Peyer's patch (tissue), 4 donors: ENCODE data around the gene ATG2B. TPM values are rescaled to one million over a fixed set of nuclear protein-coding genes. Genes with fewer than 3 reads are reported as not detected.
A peak's percentile ranks its signal among the peaks of the same experiment; 100 is the strongest.

Experiments used
- DNase-seq, 3 donors: peaks; one replicate each; pipeline ENCODE4 v3.0.0-alpha.2; 2017 to 2019
- H3K27ac ChIP-seq, 4 donors: fragments of 200-600 bp; sonication (generic); one replicate each; pipeline ENCODE4 v1.5.1; 2016 to 2019
- H3K27me3 ChIP-seq, 2 donors: fragments of 200-600 bp; sonication (generic); one replicate each; pipeline ENCODE4 v1.5.1; 2019
- H3K36me3 ChIP-seq, 3 donors: fragments of 200-600 bp; sonication (generic); one replicate each; pipeline ENCODE4 v1.5.1; 2016 to 2019
- H3K4me1 ChIP-seq, 4 donors: fragments of 200-600 bp; sonication (generic); one replicate each; pipeline ENCODE4 v1.5.1; 2016 to 2019
- H3K4me3 ChIP-seq, 4 donors: fragments of 200-600 bp; sonication (generic); 1 replicate in 3 of 4; 2 replicates in 1 of 4; pipeline ENCODE4 v1.5.1; 2016 to 2019; ENCODE audit warnings: mild to moderate bottlenecking in 1 of 4
- H3K9me3 ChIP-seq, 4 donors: fragments of 200-600 bp; sonication (generic); one replicate each; pipeline ENCODE4 v1.5.1; 2016 to 2019; ENCODE audit warnings: mild to moderate bottlenecking in 1 of 4
- POLR2A ChIP-seq, 2 donors: fragments of 450-650 bp; IDR thresholded peaks; one replicate each; pipeline ENCODE4 v1.5.1; 2017; ENCODE audit warnings: antibody characterized with exemption in 2 of 2, mild to moderate bottlenecking in 2 of 2, moderate library complexity in 2 of 2
- total RNA-seq, 4 donors: library from RNA; depleted of rRNA; stranded (reverse); fragments of >200 nt; gene quantifications; one replicate each; pipeline ENCODE4 v1.1.0, GENCODE V29; 2016
- TF ChIP-seq, protein P1 (sequence below), 6 experiments: fragments of 450-650 bp in 4 of 6; fragments of 200-600 bp in 2 of 6; sonication (generic) in 1 of 6; IDR thresholded peaks; one replicate each; pipeline ENCODE4 v1.5.1; 2017 to 2019; ENCODE audit warnings: antibody characterized with exemption in 6 of 6, mild to moderate bottlenecking in 3 of 6, moderate library complexity in 1 of 6

The ATG2B gene
- total RNA-seq, 4 donors from 2014 or later = 39.8 to 85.8 (median 47.4) TPM

GRCh38 chr14:96267336-96267735, 95.8 kb downstream of the ATG2B start:
- DNase-seq = no peak
- Histone ChIP-seq H3K4me3 (no peak overlapping the region), H3K4me1 (no peaks in the 10 kb centered on the region), H3K27me3 (no peaks in the 10 kb centered on the region), H3K9me3 (no peaks in the 10 kb centered on the region), H3K27ac (no peak overlapping the region), H3K36me3 (no peaks in the 10 kb centered on the region)
- TF ChIP-seq POLR2A (IDR thresholded peaks at IDR 0.05) = no peak
- TF ChIP-seq, protein P1, sequence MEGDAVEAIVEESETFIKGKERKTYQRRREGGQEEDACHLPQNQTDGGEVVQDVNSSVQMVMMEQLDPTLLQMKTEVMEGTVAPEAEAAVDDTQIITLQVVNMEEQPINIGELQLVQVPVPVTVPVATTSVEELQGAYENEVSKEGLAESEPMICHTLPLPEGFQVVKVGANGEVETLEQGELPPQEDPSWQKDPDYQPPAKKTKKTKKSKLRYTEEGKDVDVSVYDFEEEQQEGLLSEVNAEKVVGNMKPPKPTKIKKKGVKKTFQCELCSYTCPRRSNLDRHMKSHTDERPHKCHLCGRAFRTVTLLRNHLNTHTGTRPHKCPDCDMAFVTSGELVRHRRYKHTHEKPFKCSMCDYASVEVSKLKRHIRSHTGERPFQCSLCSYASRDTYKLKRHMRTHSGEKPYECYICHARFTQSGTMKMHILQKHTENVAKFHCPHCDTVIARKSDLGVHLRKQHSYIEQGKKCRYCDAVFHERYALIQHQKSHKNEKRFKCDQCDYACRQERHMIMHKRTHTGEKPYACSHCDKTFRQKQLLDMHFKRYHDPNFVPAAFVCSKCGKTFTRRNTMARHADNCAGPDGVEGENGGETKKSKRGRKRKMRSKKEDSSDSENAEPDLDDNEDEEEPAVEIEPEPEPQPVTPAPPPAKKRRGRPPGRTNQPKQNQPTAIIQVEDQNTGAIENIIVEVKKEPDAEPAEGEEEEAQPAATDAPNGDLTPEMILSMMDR (IDR thresholded peaks at IDR 0.05) = no peak

DNA sequence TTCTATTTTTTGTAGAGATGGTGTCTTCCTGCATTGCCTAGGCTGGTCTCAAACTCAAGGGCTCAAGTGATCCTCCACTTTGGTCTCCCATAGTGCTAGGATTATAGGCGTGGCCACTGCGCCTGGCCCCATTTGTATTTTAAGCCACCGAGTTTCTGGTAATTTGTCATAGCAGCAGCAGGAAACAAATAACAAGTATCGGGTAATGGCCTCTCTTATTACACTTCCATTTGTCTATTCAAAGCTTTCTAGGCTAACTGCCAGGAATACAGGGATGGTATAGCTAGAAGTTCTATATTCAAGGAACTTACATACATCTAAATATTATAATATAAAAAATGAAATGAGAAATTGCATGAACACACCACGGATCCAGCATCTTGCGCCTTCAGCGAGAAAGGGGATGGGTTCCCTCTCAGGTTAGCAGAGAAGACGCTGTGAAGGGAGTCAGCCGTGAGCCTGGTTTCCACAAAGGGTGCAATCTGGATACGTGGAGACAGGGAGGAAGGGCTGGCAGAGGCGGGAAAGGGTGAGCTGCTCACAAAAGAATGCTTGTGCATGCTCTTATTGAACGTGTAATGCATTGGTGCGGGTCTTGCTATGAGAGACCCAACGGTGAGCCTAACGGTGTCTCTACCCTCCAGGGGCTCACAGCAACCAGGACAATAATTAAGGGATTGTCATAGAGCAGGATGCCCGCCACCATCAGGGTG, 97.6 kb downstream of the ATG2B start:
- TF ChIP-seq, protein P1 (IDR thresholded peaks at IDR 0.05) = no peak
- TF ChIP-seq POLR2A (IDR thresholded peaks at IDR 0.05) = no peak
- Histone ChIP-seq H3K4me3 (no peak overlapping the region), H3K4me1 (peaks cover 0 to 6% (median 0%) of the 10 kb centered on the region in 4 donors), H3K9me3 (no peaks in the 10 kb centered on the region), H3K27me3 (no peaks in the 10 kb centered on the region), H3K36me3 (no peaks in the 10 kb centered on the region), H3K27ac (no peak overlapping the region)
- no peak for DNase-seq

DNA sequence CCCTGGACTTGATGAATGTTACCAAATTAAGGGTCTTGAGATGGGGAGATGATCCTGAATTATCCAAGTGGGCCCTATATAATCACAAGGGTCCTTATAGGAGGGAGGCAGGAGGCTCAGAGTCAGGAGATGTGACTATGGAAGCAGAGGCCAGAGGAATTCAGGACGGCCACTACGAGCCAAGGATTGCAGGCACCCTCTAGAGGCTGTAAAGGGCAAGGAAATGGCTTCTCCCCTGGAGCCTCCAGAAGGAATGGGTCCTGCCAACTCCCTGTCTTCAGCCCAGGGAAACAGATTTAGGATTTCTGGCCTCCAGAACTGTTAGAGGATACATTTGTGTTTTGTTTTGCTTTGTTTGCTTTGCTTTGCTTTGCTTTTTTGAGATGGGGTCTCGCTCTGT, 98.3 kb downstream of the ATG2B start:
- Histone ChIP-seq H3K9me3 (no peaks in the 10 kb centered on the region), H3K27me3 (no peaks in the 10 kb centered on the region), H3K4me3 (no peak overlapping the region), H3K4me1 (peaks cover 0 to 6% (median 0%) of the 10 kb centered on the region in 4 donors), H3K36me3 (no peaks in the 10 kb centered on the region), H3K27ac (no peak overlapping the region)
- peak in 1 of 3 donors; percentile 67 for DNase-seq
- TF ChIP-seq, protein P1 (IDR thresholded peaks at IDR 0.05) = peak in 4 of 6 experiments; percentile 16 to 63 (median 56)
- TF ChIP-seq POLR2A (IDR thresholded peaks at IDR 0.05) = no peak

DNA sequence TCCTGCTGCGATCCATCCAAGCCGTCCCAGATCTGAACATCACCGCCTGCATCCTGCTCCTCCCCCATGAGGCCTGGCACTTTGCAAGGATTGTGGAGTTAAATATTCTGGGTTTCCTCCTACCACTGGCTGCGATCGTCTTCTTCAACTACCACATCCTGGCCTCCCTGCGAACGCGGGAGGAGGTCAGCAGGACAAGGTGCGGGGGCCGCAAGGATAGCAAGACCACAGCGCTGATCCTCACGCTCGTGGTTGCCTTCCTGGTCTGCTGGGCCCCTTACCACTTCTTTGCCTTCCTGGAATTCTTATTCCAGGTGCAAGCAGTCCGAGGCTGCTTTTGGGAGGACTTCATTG, 99.0 kb downstream of the ATG2B start:
- no peaks in the 10 kb centered on the region for H3K9me3 ChIP-seq
- H3K36me3 ChIP-seq = no peaks in the 10 kb centered on the region
- H3K27me3 ChIP-seq = no peaks in the 10 kb centered on the region
- peaks cover 0 to 6% (median 0%) of the 10 kb centered on the region in 4 donors for H3K4me1 ChIP-seq
- H3K4me3 ChIP-seq = no peak overlapping the region
- DNase-seq = no peak
- TF ChIP-seq, protein P1 (IDR thresholded peaks at IDR 0.05) = no peak
- no peak for TF ChIP-seq POLR2A (IDR thresholded peaks at IDR 0.05)
- no peak overlapping the region for H3K27ac ChIP-seq

DNA sequence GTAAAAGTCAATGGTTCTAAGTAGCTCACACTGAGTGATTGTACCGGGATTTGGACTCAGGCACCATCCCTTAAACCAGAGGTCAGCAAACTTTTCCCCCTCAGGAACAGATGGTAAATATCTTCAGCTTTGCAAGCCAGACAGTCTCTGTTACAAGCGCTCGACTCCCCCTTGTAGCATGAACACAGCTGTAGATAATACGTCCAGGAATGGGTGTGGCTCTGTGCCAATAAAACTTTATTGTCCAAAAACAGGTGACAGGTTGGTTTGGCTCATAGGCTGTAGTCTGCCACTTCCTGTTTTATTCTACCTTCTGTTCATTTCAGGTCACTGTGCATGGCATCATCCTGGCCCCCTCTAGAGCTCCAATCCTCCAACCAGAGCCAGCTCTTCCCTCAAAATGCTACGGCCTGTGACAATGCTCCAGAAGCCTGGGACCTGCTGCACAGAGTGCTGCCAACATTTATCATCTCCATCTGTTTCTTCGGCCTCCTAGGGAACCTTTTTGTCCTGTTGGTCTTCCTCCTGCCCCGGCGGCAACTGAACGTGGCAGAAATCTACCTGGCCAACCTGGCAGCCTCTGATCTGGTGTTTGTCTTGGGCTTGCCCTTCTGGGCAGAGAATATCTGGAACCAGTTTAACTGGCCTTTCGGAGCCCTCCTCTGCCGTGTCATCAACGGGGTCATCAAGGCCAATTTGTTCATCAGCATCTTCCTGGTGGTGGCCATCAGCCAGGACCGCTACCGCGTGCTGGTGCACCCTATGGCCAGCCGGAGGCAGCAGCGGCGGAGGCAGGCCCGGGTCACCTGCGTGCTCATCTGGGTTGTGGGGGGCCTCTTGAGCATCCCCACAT, 99.6 kb downstream of the ATG2B start:
- Histone ChIP-seq H3K36me3 (no peaks in the 10 kb centered on the region), H3K27ac (peak overlapping the region in 1 of 4 donors; percentile 58), H3K4me1 (peaks cover 0 to 6% (median 0%) of the 10 kb centered on the region in 4 donors), H3K27me3 (no peaks in the 10 kb centered on the region), H3K9me3 (no peaks in the 10 kb centered on the region), H3K4me3 (no peak overlapping the region)
- TF ChIP-seq POLR2A (IDR thresholded peaks at IDR 0.05) = no peak
- TF ChIP-seq, protein P1 (IDR thresholded peaks at IDR 0.05) = no peak
- DNase-seq = no peak
